ENCODE measurements around the gene LETMD1. TPM values are rescaled to one million over a fixed set of nuclear protein-coding genes. Genes with fewer than 3 reads are reported as not detected.

Gene LETMD1
- total and polyA plus RNA-seq, 9 of the 15 experiments (the other 6 are each of a cell fraction or from before 2014, with no cell fraction given), result 58.7 to 163 (median 75.4) TPM

- TF ChIP-seq GTF2B (IDR thresholded peaks at IDR 0.05; ENCODE audit: extremely low read depth, insufficient read length) (peak; percentile 8), RERE (CRISPR knock-in tag; IDR thresholded peaks at IDR 0.05; ENCODE audit: borderline replicate concordance) (peak; percentile 23; the same call in 1 of the 2 replicates), NCOA1 (IDR thresholded peaks at IDR 0.05; ENCODE audit: low read depth) (0 out of 2 replicates have a peak, but pooled peaks have one; percentile 30), PTBP1 (IDR thresholded peaks at IDR 0.05; ENCODE audit: low read depth, low read length) (no peak), ETV6 (IDR thresholded peaks at IDR 0.05; ENCODE audit: borderline replicate concordance in 1 of 2, low read depth in 2 of 2, low read length in 1 of 2) (no peak), ETV6 (CRISPR knock-in tag; IDR thresholded peaks at IDR 0.05; ENCODE audit: borderline replicate concordance) (no peak), HNRNPLL (IDR thresholded peaks at IDR 0.05; ENCODE audit: low read depth, low read length, poor library complexity, severe bottlenecking) (peak; percentile 43), NONO (IDR thresholded peaks at IDR 0.05; ENCODE audit: low read depth in 2 of 2, low read length in 1 of 2) (peak in 1 of 2 experiments; percentile 43; a peak in 1 of 4 replicates), CBFA2T3 (IDR thresholded peaks at IDR 0.05) (peak; percentile 38; the same call in 1 of the 2 replicates), FIP1L1 (IDR thresholded peaks at IDR 0.05; ENCODE audit: low read depth, low read length, poor library complexity, severe bottlenecking) (peak; percentile 58), ZNF639 (CRISPR knock-in tag; conservative IDR thresholded peaks at IDR 0.05 in 1 of 2, IDR thresholded peaks at IDR 0.05 in 1 of 2) (peak in 1 of 2 experiments; percentile 39; a peak in 1 of 4 replicates), CBX3 (IDR thresholded peaks at IDR 0.05; ENCODE audit: borderline replicate concordance in 1 of 2, low read length in 2 of 2) (peak in 1 of 2 experiments; percentile 36; a peak in 1 of 3 replicates)
- TF ChIP-seq, protein P1, sequence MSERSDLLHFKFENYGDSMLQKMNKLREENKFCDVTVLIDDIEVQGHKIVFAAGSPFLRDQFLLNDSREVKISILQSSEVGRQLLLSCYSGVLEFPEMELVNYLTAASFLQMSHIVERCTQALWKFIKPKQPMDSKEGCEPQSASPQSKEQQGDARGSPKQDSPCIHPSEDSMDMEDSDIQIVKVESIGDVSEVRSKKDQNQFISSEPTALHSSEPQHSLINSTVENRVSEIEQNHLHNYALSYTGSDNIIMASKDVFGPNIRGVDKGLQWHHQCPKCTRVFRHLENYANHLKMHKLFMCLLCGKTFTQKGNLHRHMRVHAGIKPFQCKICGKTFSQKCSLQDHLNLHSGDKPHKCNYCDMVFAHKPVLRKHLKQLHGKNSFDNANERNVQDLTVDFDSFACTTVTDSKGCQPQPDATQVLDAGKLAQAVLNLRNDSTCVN (CRISPR knock-in tag; IDR thresholded peaks at IDR 0.05), result no peak
These were observed 22.1 kb upstream of the LETMD1 start, which contains the start of gene SLC11A2 (continued) for GRCh38 chr12:51025836-51026638.

Measured in K562 (cell line).